Measurements from ENCODE around the gene KNDC1.

The KNDC1 gene

DNA sequence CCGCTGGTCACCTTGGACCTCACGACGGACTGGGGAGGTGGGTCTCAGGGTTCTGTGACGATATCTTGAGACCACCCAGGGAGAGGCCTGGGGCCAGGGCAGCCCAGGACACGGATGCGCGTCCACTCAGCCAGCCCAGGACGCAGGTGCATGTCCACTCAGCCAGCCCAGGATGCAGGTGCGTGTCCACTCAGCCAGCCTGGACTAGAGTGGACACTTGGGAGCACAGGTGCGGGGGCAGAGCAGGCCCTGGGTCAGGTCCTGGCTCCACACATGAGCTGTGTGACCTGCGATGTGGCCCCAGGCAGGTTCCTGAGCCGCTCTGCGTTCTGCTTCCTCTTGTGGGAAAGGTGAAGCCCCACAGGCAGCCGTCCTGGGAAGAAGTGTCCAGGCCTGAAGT is 22.2 kb downstream of the KNDC1 start:
- Histone ChIP-seq H3K27me3 (ENCODE audit: insufficient read depth, insufficient read length) (no peaks in the 10 kb centered on the region), H3K36me3 (ENCODE audit: insufficient read depth, insufficient read length, low read length) (peaks cover 5% of the 10 kb centered on the region), H3K9ac (ENCODE audit: insufficient read length, low read depth) (no peak overlapping the region), H3K9me3 (ENCODE audit: insufficient read depth, low read length) (peaks cover 8% of the 10 kb centered on the region; the same call in 1 of the 2 replicates), H3K4me1 (ENCODE audit: insufficient read depth, insufficient read length) (peaks cover 2% of the 10 kb centered on the region), H3K4me3 (ENCODE audit: insufficient read length, low read depth) (no peak overlapping the region)
- TF ChIP-seq ZNF274 (IDR thresholded peaks at IDR 0.05; ENCODE audit: low read depth, low read length) = no peak
- no peak for TF ChIP-seq YY1 (IDR thresholded peaks at IDR 0.05; ENCODE audit: insufficient read depth, insufficient read length)
- no peak for TF ChIP-seq SUZ12 (IDR thresholded peaks at IDR 0.05; ENCODE audit: extremely low read depth, insufficient read depth, insufficient read length)
- no peak for DNase-seq (ENCODE audit: low read depth, low spot score)

DNA sequence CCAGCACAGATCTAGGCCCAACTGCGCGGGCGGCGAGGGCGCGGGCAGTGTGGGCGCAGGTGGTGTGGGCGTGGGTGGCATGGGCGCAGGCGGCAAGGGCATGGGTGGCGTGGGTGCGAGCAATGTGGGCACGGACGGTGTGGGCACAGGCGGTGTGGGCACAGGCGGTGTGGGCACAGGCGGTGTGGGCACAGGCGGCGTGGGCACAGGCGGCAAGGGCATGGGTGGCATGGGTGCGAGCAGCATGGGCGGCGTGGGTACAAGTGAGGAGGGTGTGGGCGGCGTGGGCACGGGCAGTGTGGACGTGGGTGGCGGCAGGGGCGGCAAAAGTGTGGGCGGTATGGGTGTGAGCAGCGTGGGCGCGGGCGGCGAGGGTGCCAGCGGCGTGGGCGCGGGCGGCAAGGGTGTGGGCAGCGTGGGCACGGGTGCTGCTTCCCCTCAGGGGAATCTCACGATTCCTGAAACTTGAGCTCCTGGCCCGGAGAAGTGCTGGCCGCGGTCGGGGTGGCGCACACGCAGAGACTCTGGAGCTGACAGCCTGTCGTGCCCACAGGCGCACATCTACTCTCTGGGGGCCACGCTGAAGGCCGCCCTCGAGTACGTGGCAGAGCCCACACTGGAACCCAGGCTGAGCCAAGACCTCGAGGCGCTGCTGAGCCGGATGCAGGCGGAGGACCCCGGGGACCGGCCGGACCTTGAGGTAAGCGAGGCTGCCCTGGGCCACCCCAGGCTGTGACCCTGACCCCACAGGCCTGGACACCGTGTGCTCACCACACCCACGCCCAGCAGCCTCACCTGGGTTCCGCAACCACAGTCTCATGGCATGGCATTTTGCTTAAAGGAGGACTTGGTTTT is 23.0 kb downstream of the KNDC1 start:
- H3K4me1 ChIP-seq (ENCODE audit: insufficient read depth, insufficient read length) = peaks cover 2% of the 10 kb centered on the region
- no peak for DNase-seq (ENCODE audit: low read depth, low spot score)
- H3K9me3 ChIP-seq (ENCODE audit: insufficient read depth, low read length) = no peaks in the 10 kb centered on the region
- H3K4me3 ChIP-seq (ENCODE audit: insufficient read length, low read depth) = no peak overlapping the region
- TF ChIP-seq YY1 (IDR thresholded peaks at IDR 0.05; ENCODE audit: insufficient read depth, insufficient read length) (no peak), ZNF274 (IDR thresholded peaks at IDR 0.05; ENCODE audit: low read depth, low read length) (no peak), SUZ12 (IDR thresholded peaks at IDR 0.05; ENCODE audit: extremely low read depth, insufficient read depth, insufficient read length) (no peak)
- peaks cover 5% of the 10 kb centered on the region for H3K36me3 ChIP-seq (ENCODE audit: insufficient read depth, insufficient read length, low read length)
- no peaks in the 10 kb centered on the region for H3K27me3 ChIP-seq (ENCODE audit: insufficient read depth, insufficient read length)
- H3K9ac ChIP-seq (ENCODE audit: insufficient read length, low read depth) = no peak overlapping the region

DNA sequence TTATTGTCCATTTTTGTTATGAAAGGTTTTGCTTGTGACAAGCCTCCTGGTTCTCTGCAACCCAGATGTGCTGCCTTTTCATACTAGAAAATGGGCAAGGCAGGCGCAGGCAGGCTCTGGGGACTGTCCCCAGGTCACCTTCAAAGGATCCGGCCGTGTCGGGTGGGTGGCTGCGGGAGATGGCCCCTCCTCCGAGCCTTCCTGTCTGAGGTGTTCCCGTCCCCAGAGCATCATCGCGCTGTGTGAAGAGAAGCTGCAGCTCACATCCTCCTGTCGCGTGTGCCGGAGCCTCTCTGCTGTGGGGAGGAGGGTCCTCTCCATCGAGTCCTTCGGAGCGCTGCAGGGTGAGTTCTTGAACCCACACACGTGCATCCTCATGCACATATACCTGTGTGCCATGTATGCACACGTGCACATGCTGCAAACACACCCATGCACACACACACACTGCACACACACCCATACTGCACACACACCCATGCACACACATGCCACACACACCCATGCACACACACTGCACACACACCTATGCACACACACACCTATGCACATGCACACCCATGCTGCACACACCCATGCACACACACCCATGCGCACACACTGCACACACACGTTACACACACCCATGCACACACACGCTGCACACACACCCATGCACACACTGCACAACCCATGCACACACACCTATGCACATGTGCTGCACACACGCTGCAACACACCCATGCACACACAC is 23.8 kb downstream of the KNDC1 start:
- no peak overlapping the region for H3K4me3 ChIP-seq (ENCODE audit: insufficient read length, low read depth)
- H3K9ac ChIP-seq (ENCODE audit: insufficient read length, low read depth) = no peak overlapping the region
- H3K36me3 ChIP-seq (ENCODE audit: insufficient read depth, insufficient read length, low read length) = peaks cover 5% of the 10 kb centered on the region
- H3K9me3 ChIP-seq (ENCODE audit: insufficient read depth, low read length) = no peaks in the 10 kb centered on the region
- no peak for DNase-seq (ENCODE audit: low read depth, low spot score)
- H3K4me1 ChIP-seq (ENCODE audit: insufficient read depth, insufficient read length) = peaks cover 2% of the 10 kb centered on the region
- TF ChIP-seq YY1 (IDR thresholded peaks at IDR 0.05; ENCODE audit: insufficient read depth, insufficient read length) = no peak
- no peak for TF ChIP-seq ZNF274 (IDR thresholded peaks at IDR 0.05; ENCODE audit: low read depth, low read length)
- TF ChIP-seq SUZ12 (IDR thresholded peaks at IDR 0.05; ENCODE audit: extremely low read depth, insufficient read depth, insufficient read length) = no peak
- H3K27me3 ChIP-seq (ENCODE audit: insufficient read depth, insufficient read length) = no peaks in the 10 kb centered on the region

DNA sequence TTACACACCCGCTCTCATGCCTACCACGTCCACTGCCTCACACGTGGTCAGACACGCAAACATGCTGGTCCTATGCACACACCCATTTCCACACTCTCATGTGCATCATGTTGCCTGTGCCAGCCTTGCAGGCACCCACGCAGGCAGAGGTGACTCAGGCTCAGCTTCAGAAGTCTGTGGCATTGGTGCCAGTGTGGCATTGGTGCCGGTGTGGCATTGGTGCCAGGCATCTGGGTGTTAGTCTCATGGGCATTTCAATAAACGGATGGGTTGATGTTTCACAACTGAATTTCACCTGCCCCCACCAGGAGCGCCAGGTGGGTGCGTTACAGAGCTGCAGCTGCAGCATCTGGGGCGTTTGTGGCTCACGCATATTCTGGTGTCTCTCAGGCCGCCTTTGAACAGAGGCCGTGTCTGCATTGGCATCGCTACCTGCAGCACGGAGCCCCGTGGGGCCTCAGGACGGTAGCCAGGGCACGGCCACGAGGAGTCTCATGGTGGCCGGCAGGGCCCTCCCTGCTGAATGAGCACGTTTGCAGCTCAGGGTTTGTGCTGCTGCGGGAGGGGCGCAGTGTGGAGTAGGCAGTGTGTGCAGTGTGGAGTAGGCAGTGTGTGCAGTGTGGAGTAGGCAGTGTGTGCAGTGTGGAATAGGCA is 24.7 kb downstream of the KNDC1 start:
- no peak for DNase-seq (ENCODE audit: low read depth, low spot score)
- no peak overlapping the region for H3K4me3 ChIP-seq (ENCODE audit: insufficient read length, low read depth)
- H3K27me3 ChIP-seq (ENCODE audit: insufficient read depth, insufficient read length) = no peaks in the 10 kb centered on the region
- H3K9ac ChIP-seq (ENCODE audit: insufficient read length, low read depth) = no peak overlapping the region
- H3K36me3 ChIP-seq (ENCODE audit: insufficient read depth, insufficient read length, low read length) = peaks cover 5% of the 10 kb centered on the region
- peaks cover 2% of the 10 kb centered on the region for H3K4me1 ChIP-seq (ENCODE audit: insufficient read depth, insufficient read length)
- TF ChIP-seq YY1 (IDR thresholded peaks at IDR 0.05; ENCODE audit: insufficient read depth, insufficient read length) = no peak
- TF ChIP-seq ZNF274 (IDR thresholded peaks at IDR 0.05; ENCODE audit: low read depth, low read length) = no peak
- no peak for TF ChIP-seq SUZ12 (IDR thresholded peaks at IDR 0.05; ENCODE audit: extremely low read depth, insufficient read depth, insufficient read length)
- no peaks in the 10 kb centered on the region for H3K9me3 ChIP-seq (ENCODE audit: insufficient read depth, low read length)

DNA sequence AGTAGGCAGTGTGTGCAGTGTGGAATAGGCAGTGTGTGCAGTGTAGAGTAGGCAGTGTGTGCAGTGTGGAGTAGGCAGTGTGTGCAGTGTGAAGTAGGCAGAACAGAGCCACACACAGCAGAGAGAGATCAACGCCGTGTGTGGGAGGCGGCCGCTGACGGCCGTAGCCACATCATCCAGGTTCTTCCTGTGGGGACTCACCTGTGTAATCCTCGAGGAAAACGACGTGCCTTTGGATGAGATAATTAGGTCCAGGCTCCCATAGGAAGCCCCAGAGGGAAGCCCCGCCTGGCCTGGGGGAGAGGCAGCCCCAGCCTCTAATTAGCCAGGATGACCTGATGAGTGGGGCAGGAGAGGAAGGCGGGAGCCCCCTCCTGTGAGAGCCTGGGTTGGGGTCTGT is 25.4 kb downstream of the KNDC1 start:
- Histone ChIP-seq H3K36me3 (ENCODE audit: insufficient read depth, insufficient read length, low read length) (peaks cover 5% of the 10 kb centered on the region), H3K9ac (ENCODE audit: insufficient read length, low read depth) (no peak overlapping the region), H3K4me1 (ENCODE audit: insufficient read depth, insufficient read length) (peaks cover 2% of the 10 kb centered on the region), H3K9me3 (ENCODE audit: insufficient read depth, low read length) (no peaks in the 10 kb centered on the region), H3K27me3 (ENCODE audit: insufficient read depth, insufficient read length) (no peaks in the 10 kb centered on the region), H3K4me3 (ENCODE audit: insufficient read length, low read depth) (no peak overlapping the region)
- no peak for DNase-seq (ENCODE audit: low read depth, low spot score)
- TF ChIP-seq YY1 (IDR thresholded peaks at IDR 0.05; ENCODE audit: insufficient read depth, insufficient read length) = no peak
- TF ChIP-seq ZNF274 (IDR thresholded peaks at IDR 0.05; ENCODE audit: low read depth, low read length) = no peak
- no peak for TF ChIP-seq SUZ12 (IDR thresholded peaks at IDR 0.05; ENCODE audit: extremely low read depth, insufficient read depth, insufficient read length)

DNA sequence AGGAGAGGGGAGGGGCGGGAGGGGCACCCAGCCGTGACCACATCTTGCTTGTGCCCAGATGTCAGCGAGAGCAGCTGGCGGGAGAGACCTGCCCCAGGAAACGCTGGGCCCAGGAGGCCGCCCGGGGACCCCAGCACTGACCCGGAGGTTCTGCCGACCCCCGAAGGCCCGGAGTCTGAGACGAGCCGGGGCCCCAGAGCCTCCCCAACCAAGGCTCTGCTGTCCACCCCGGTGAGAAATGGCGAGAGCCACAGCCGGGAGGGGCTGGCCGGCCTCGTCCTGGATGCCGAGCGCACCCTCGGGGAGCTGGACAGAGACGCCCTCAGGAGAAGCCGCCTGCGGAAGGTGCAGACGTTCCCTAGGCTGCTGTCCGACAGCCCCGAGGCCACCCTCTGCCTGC is 25.9 kb downstream of the KNDC1 start:
- H3K36me3 ChIP-seq (ENCODE audit: insufficient read depth, insufficient read length, low read length) = peaks cover 5% of the 10 kb centered on the region
- H3K27me3 ChIP-seq (ENCODE audit: insufficient read depth, insufficient read length) = no peaks in the 10 kb centered on the region
- peaks cover 2% of the 10 kb centered on the region for H3K4me1 ChIP-seq (ENCODE audit: insufficient read depth, insufficient read length)
- no peak overlapping the region for H3K9ac ChIP-seq (ENCODE audit: insufficient read length, low read depth)
- no peak overlapping the region for H3K4me3 ChIP-seq (ENCODE audit: insufficient read length, low read depth)
- no peaks in the 10 kb centered on the region for H3K9me3 ChIP-seq (ENCODE audit: insufficient read depth, low read length)
- TF ChIP-seq SUZ12 (IDR thresholded peaks at IDR 0.05; ENCODE audit: extremely low read depth, insufficient read depth, insufficient read length) (no peak), ZNF274 (IDR thresholded peaks at IDR 0.05; ENCODE audit: low read depth, low read length) (no peak), YY1 (IDR thresholded peaks at IDR 0.05; ENCODE audit: insufficient read depth, insufficient read length) (no peak)
- DNase-seq (ENCODE audit: low read depth, low spot score) = no peak
